Forelimb muscle (tissue), 1 donor: ENCODE measurements around the gene SGTA. TPM values are rescaled to one million over a fixed set of nuclear protein-coding genes. Genes with fewer than 3 reads are reported as not detected.
"Not testable (repeated sequence)": the region's sequence is repeated elsewhere in the genome, so short reads cannot be mapped to it uniquely, and the experiment has no call there.

Source experiments
- DNase-seq: peaks from one replicate; pipeline ENCODE4 v3.0.0-alpha.2; 2013; ENCODE audit warnings: low read depth
- polyA plus RNA-seq: library from polyadenylated mRNA; unstranded; fragments of 120-200 nt; gene quantifications from one replicate; pipeline ENCODE4 v1.2.1, GENCODE V29; 2013; ENCODE audit not compliant: insufficient read length

The SGTA gene, protein sequence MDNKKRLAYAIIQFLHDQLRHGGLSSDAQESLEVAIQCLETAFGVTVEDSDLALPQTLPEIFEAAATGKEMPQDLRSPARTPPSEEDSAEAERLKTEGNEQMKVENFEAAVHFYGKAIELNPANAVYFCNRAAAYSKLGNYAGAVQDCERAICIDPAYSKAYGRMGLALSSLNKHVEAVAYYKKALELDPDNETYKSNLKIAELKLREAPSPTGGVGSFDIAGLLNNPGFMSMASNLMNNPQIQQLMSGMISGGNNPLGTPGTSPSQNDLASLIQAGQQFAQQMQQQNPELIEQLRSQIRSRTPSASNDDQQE
- 91.3 TPM for polyA plus RNA-seq

DNA sequence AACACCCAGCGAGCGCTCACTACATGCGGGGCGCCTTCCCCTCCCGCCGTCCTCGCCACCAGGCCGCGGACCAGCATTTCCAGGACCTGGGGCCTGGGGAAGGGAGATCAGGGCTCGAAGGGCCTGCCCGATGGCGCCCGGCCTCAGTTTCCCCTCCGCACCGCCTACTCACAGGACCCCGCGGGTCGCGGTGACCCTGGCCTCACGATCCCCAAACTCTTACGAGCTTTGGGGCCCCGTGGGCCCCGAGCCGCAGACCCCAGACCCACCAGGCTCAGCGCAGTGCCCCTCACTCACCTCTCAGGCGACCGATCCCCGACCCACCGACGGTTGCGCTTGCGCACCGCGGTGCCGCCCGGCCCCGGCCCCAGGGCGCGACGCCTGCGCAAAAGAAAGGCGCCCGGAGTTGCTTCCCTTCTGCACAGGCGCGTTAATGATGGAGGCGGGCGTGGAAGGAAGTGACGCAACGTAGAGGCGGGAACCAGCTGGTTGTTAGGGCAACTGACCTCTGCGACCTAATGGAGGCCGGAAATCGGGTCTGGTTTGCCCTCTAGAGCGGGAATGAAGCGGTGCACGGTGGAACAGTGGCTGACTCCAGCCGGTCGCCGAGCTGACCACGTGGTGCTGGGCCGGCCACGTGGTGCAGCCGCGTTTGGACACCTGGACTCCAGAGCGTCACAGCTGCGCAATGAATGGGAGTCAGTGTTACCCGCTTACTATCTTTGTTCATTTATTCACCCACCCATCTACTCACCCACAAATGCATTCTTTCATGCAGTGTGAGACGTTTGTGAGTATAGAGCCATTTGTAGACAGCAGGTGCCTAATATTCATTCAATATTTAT lies at the start of gene SGTA:
TSS of gene SGTA (minus strand) at position 338 of the 845 bp plus-strand sequence. CDS start 14,205 bp downstream, outside the sequence.
- DNase-seq: peak; percentile 95

DNA sequence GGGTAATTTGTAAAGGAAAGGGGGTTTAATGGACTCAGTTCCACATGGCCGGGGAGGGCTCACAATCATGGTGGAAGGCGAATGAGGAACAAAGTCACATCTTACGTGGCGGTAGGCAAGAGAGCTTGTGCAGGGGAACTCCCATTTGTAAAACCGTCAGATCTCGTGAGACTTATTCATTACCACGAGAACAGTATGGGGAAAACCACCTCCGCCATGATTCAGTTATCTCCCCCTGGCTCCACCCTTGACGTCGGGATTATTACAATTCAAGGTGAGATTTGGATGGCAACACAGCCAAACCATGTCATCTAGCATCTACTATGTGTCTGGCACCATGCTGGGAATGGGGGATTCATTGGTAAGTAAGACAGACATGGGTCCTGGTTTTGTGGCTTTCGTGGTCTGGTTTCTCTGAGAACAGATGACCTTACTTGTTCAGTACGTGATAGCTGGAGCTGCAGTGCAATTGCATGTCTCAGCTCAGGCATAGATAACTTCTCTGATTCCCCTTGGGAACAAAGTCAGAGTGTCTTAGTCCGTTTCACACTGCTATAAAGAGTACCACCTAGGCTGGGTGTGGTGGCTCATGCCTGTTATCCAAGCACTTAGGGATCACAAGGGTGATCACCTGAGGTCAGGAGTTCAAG lies 44.9 kb upstream of the SGTA start:
- no peak for DNase-seq

DNA sequence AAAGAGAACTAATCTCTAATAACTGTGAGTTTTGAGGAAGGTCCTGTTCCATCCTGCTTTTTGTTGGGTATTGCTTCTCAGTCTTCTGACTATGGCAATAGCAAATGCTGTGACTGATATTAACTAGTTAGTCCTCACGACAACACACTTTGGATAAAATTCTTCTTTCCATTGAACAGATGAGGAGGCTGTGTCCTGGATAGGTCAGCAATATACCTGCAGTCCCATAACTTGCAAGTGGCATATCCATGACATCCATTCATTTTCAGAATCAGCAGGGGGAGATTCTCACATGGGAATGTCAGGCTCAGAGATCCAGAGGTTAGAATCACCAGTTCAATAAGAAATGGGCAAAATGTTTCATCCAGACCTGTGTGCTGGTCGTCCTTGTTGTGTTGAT lies 43.9 kb upstream of the SGTA start:
- DNase-seq: no peak

DNA sequence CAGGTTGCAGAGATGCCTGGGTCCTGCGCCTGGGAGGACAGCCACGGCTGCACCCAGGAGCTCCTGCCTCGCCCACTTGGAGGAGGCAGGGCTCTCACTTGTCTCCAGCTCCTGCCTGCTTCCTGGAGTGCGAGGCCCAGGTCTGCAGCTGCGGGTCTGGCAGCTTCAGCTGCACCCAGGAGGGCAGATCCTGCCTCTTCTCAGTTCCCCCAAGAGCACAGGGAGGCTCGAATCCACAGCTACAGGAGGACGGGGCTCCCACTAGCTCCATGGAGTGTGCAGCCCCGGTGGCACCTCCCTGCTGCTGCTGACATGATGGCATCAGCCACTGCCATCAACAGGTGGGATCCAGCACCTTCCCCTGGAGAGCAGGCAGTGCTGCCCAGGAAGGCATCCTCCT lies 41.1 kb upstream of the SGTA start:
- DNase-seq: no peak

DNA sequence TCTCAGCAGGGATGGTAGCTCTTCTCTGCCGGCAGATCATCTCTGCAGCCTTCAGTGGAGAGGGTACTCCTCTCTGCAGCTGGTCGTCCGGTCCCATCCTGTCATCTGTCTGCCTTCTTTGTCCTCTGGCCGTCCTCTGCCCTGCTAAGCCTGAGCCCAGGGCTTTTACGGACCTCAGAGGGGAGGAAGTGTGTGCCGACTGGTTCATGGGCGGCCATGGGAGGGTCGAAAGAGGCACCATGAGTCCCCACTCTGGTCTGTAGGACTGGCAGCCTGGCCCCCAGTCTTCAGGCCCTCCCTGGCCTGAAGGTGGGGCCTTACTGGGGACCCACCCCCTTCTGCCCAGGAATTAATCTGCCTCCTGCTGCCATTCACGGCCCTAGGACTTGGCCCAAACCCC lies 40.6 kb upstream of the SGTA start:
- DNase-seq: no peak

DNA sequence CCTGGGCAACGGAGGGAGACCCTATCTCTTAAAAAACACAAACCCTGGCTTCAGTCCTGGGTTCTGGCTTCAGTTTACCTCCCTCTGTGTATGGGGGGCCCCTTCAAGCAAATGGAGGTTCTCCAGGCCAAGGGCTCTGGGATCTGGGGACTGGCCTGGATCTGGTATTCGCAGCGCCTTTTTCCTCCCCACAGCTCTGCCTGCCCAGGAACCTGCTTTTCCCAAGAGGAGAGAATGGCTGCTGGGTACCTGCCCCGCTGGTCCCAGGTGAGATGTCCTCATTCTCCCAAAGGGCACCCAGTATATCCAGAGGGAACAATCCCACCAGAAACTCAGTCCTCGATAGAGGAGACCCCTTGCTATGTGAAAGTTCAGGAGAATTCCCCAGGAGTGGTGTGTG lies 39.8 kb upstream of the SGTA start:
- no peak for DNase-seq

DNA sequence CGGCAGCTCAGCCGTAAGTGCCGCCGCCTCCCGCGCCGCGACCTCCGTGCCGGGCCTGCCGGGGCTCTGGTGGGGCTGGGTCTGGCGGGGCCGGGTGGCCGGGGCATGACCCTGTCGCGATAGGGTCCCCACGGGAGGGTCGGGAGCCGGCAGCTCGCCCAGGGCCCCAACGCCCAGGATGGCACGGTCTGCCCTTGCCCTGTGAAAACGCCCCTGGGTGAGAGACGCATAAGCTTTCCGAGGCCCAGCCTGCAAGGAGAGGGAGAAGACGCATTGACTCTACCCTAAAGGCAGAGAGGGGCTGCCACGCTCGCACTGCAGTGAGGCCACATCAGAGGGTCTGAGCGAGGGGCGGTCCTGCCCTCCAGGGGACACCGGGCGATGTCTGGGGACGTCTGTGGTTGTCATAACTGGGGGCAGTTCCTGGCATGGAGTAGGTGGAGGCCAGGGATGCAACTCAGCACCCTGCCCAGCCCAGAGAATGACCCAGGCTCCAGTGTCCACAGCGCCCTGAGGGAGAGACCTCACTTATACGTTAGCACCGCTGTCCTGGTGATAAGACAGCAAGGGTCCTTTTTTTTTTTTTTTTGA lies 37.1 kb upstream of the SGTA start:
- no peak for DNase-seq

DNA sequence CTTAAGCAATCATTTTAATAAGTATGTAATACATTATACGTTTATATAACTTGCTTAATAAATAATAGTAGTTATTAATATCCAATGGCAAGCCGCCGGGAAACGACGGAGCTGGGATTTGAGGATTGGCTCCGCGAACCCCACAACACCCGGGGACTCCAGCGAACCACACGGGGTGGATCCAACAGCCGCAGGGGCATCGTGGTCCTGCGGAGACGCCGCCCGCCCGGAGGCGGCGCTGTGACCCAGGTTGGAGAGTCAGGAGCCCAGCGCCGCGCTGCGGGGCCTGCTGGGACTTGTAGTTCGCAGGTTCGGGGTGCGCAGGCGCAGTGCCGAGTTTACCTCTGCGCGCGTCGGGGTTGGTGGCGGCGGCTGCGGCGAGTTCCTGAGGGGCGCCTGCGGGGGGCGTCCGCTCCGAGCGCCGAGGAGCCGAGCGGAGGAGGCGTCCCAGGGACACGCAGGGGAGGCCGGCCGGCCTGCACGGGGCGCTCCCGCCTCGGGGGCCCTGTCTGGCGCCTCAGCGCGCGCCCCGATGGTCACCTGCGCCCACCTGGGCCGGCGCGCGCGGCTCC lies 36.6 kb upstream of the SGTA start, which contains the start of gene ZNF554:
TSS of gene ZNF554 (plus strand) at position 329 of the 572 bp plus-strand sequence. CDS start at position 533, 204 bp downstream.
- DNase-seq: peak; percentile 93

DNA sequence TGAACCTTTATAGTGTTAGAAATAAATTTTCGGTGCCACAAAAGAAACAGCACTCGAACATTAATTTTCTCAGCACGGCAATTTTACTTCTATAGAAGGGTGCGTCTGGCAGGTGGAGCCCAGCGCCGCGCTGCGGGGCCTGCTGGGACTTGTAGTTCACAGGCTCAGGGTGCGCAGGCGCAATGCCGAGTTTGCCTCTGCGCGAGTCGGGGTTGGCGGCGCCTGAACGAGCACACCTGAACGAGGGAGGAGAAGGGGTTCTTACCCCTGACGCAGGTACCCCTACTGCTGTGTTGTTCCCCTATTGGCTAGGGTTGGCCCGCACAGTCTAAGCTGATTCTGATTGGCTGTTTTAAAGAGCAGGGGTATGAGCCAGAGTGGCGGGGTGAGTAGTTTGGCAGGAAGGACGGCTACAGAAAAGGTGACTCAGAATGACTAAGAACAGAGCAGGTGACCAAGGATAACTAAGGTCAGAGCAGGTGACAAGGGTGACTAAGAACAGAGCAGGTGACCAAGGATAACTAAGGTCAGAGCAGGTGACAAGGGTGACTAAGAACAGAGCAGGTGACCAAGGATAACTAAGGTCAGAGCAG lies 34.3 kb upstream of the SGTA start:
- not testable (repeated sequence) for DNase-seq

DNA sequence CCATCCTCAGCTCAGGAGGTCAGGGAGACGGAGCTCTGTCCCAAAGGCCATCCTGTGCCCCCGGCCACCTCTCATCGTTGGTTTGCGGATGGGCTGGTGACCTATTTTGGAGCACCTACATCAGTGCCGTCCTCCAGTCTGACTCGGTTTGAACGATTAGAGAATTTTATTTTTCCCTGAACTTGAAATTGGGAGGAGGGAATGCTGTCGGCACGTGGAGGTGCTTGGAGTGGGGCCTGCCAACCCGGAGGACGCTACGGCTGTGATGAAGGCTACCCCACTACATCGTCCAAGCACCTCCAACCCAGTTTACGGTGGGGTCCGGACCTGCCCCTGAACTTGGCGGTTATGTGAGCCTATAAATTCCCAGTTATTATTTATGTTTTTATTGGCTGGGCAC lies 33.6 kb upstream of the SGTA start:
- DNase-seq: no peak

DNA sequence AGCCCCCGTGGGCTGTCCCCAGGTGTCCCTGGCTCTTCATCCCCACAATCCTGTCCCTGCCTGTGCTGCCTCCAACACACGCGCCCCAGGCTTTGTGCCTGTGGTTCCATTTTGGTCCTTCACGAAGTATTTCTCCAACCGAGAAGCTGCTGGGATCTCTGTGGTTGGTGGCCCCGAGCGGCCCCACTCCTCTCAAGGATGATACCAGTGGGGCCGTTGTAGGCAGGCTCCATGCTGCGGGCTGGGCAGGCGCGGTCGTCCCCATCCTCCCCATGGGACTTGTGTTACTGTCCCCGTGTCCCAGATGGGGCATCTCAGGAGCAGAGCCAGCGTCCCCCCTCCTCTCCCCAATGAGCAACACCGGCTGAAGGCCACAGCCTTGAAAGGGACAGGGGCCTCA lies 32.9 kb upstream of the SGTA start:
- no peak for DNase-seq

DNA sequence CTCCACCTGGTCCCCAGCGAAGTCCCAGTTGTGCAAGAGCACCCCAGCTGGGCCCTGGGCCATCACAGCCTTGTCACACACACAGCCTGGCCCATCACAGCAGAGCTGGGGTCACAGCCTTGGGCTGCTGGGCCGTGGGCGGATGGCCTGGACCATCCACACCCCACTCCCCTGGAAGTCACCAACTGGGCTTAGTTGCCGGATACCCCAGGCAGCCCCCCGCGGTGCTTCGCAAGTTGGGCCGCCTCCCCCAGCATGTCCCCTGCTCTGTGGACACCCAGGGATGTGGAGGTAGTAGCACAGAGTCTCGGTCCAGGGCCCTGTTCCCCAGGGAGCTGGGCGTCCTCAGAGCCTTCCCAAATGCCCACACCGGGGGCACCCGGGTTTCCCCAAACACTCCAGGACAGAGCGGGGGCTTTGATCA lies 32.1 kb upstream of the SGTA start:
- DNase-seq: no peak

DNA sequence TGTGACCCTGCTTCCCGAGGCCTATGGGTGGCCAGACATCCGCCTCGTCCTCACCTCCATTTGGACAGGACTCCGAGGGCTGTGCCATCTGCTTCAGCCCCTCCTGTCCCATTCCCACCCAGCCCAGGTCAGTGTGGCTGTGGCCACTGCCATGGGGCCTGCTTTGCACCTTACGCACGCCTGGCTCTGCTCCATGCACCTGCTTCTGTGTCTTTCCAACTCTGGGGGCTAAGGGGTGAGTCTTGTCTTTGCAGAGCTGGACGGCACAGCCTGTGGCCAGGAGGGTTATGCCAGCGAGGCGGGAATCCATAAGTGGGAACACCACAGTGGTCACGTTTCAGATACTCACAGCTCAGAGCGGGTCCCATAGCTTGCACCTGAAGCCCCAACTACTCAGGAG lies 31.4 kb upstream of the SGTA start:
- no peak for DNase-seq

DNA sequence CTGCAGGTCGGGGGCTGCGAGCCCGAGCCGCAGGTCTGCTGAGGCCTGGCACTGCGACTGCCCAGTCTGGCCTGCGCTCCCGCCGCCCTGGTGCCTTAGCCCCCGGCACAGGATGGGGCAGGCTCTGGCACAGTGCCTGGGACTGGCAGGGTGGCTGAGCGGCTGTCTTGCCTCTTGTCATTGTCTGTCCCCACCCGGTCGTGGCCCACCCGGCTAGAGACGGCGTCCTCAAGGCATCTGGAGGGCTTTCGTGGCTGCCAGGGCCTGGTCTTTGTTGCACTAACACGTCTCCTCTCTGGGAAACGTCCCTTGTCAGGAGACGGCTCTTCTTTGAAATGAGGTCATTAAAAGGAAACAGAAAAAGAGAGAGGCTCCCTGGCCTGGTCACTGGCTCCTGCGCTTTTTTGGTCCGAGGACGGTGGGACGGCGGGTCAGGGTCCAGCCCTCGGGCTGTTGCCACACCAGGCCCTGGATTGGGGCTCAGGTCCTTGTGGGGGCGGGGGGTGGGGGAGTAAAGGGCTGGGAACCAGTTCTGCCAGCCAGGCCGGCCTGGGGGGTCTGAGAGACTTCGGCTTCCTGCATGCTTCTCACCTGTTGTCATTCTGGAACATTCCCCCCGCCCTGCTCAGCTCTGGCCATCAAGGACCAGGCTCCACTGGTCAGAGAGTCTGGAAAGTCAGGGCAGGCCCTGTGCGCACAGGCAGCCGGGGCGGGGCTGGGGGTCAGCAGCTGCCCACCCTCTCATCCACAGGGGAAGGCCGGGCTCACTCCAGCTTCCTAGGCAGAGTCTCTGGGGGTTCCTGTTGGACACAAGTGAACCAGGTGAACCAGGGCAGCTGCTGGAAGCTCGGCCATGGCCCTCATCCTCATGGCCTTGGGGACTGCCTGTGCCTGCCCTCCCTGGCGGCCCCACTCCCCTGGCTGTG lies 30.4 kb upstream of the SGTA start:
- DNase-seq: no peak

DNA sequence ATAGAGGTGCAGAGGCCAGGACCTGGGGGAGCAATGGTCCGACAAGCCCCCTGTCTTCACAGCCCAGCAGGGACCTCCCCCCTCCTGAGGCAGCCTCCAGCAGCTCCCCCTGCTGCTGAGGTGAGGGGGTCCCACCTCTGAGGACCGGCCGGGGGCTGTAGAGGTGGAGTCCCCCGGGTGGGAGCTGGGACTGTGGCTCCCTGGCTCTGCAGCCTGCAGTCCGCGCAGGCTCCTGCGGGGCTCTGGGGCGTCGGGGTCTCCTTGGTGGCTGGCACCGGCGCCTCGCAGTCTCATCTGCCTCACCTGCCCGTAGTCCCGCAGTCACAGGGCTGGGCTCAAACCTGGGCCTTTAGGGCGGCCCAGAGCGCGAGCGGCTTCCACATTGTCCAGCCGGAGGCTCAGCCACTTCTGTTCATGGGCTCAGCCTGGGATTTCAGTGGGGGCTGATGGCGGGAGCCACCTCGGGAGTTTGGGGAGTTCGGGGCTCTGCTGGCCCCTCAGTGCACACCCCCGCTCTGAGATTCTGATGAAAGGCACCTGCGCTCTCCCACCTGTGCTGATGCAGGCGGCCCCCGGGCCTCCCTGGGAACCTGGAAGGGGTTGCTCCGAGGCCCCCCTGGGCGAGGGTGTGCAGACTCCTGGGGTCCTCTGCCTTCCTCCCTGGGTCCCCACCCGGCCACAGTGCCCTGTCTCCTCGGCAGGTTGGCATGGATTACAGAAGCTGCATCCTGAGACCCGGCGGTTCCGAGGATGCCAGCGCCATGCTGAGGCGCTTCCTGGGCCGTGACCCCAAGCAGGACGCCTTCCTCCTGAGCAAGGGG lies 29.6 kb upstream of the SGTA start:
- no peak for DNase-seq

DNA sequence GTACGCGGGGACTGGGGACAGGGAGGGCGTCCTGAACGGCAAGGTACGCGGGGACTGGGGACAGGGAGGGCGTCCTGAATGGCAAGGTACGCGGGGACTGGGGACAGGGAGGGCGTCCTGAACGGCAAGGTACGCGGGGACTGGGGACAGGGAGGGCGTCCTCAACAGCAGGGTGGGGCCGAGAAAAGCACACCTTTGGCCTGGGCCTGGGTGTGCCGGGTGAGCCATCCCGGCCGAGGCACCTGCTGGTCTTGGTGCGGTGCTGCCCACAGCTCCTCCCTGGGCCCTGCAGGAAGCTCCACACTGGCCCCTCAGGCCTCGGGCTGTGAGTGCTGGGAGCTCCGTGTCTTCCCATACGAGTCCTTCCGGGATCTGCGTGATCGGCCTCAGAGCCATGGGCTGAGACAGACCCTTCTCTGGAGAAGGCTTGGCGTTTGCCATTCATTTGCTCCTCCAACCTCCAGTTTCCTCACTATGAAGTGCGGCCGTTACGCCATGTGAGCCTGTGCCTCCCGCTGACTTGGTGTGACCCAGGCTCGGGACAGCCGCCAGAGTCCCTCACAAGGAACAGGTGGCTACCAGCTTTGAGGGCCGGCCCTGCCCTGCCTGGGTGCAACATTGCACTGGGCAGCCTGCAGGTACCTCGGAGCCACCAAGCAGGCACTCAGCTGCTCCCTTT lies 28.8 kb upstream of the SGTA start:
- DNase-seq: no peak

DNA sequence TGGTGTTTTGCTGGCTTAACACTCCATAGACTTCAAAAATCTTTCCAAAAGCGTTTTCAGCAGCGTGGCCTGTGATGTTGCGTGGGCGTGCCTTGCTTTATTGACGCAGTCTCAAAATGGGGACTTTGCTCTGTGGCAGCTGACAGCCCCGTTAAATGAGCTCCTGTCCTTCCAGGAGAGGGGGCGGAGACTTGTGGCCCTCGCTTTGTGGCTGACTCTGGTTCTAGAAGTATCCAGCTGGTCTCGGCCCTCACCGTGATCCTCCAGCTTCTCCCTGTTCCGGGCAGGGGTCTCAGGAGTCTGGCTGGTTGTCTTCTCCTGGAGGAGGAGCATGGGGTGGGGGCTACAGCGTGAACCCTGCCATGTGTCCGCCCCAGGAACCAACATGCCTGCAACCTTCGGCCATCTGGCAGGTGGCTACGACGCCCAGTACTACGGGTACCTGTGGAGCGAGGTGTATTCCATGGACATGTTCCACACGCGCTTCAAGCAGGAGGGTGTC lies 28.2 kb upstream of the SGTA start:
- DNase-seq: no peak
